Astrocyte of the hippocampus (primary cell): Measurements from ENCODE around the gene AGFG2.
"Not testable (repeated sequence)": the region's sequence is repeated elsewhere in the genome, so short reads cannot be mapped to it uniquely, and the experiment has no call there.

Source experiments
- DNase-seq: peaks from one replicate; pipeline ENCODE4 v3.0.0; 2011; ENCODE audit warnings: low read depth, low spot score

Gene AGFG2

GRCh38 chr7:100520138-100520537 lies 18.9 kb upstream of the AGFG2 start:
- no peak for DNase-seq

- no peak for DNase-seq
Observed at GRCh38 chr7:100521076-100521475, 17.9 kb upstream of the AGFG2 start.

- DNase-seq = not testable (repeated sequence)
Observed at GRCh38 chr7:100521909-100522593, 17.0 kb upstream of the AGFG2 start.

- DNase-seq = not testable (repeated sequence)
Observed at GRCh38 chr7:100523192-100523591, 15.8 kb upstream of the AGFG2 start.

- not testable (repeated sequence) for DNase-seq
Observed at GRCh38 chr7:100528108-100528866, 10.7 kb upstream of the AGFG2 start.

- DNase-seq = no peak
Observed at GRCh38 chr7:100532165-100533022, 6.6 kb upstream of the AGFG2 start.

- not testable (repeated sequence) for DNase-seq
Observed at GRCh38 chr7:100535982-100536381, 3.0 kb upstream of the AGFG2 start.

GRCh38 chr7:100536695-100537094 lies 2.3 kb upstream of the AGFG2 start:
- DNase-seq = not testable (repeated sequence)

GRCh38 chr7:100538348-100538653 lies 702 bp upstream of the AGFG2 start:
- no peak for DNase-seq

GRCh38 chr7:100539436-100540006 lies 518 bp downstream of the AGFG2 start:
- DNase-seq = no peak

- DNase-seq = no peak
Observed at GRCh38 chr7:100540073-100540723, 1.2 kb downstream of the AGFG2 start.

- DNase-seq = not testable (repeated sequence)
Observed at GRCh38 chr7:100541309-100541708, 2.3 kb downstream of the AGFG2 start.

- no peak for DNase-seq
Observed at GRCh38 chr7:100543586-100543985, 4.6 kb downstream of the AGFG2 start.

GRCh38 chr7:100544386-100544785 lies 5.4 kb downstream of the AGFG2 start:
- no peak for DNase-seq

GRCh38 chr7:100544967-100545359 lies 6.0 kb downstream of the AGFG2 start:
- DNase-seq = peak; percentile 19

GRCh38 chr7:100545360-100546128 lies 6.5 kb downstream of the AGFG2 start:
- peak; percentile 89 for DNase-seq

GRCh38 chr7:100546129-100546925 lies 7.3 kb downstream of the AGFG2 start:
- no peak for DNase-seq

- peak; percentile 20 for DNase-seq
Observed at GRCh38 chr7:100546926-100547800, 8.2 kb downstream of the AGFG2 start.

GRCh38 chr7:100547872-100548271 lies 8.9 kb downstream of the AGFG2 start:
- DNase-seq = peak; percentile 46
